MCF 10A (cell line): ENCODE measurements around the gene ACHE. TPM values are rescaled to one million over a fixed set of nuclear protein-coding genes. Genes with fewer than 3 reads are reported as not detected.
A peak's percentile ranks its signal among the peaks of the same experiment; 100 is the strongest.
"Not testable (repeated sequence)": the region's sequence is repeated elsewhere in the genome, so short reads cannot be mapped to it uniquely, and the experiment has no call there.

ENCODE experiments used
- BruUV-seq: library from RNA; stranded (reverse); fragments of 400-500 nt; replicated peaks from 2 replicates; lab custom pipeline; 2021; lab: Mats Ljungman, UMichigan
- CTCF ChIA-PET: fragments of 300-600 bp; sonication (Branson Sonifier 250); formaldehyde crosslinking; extraction: SDS; loops from one replicate; lab custom pipeline; 2021; ENCODE audit warnings: antibody characterized with exemption, inconsistent platforms; lab: Yijun Ruan, JAX
- POLR2A ChIA-PET: fragments of 300-600, 350-650 bp; sonication (Branson Sonifier 250); formaldehyde crosslinking; extraction: SDS; loops from one replicate; lab custom pipeline; 2020; ENCODE audit warnings: antibody characterized with exemption, inconsistent platforms; lab: Yijun Ruan, JAX
- DNase-seq: peaks from one replicate; pipeline ENCODE4 v3.0.0-alpha.2; 2018; ENCODE audit not compliant: unreplicated experiment
- H3K27ac Mint-ChIP-seq: one replicate; pipeline ENCODE4 v1.8.0; 2022; ENCODE audit warnings: mild to moderate bottlenecking, low read depth, mixed read lengths; ENCODE audit not compliant: unreplicated experiment
- H3K27me3 Mint-ChIP-seq: one replicate; pipeline ENCODE4 v1.8.0; 2022; ENCODE audit warnings: mixed read lengths; ENCODE audit not compliant: insufficient read depth, unreplicated experiment
- H3K36me3 Mint-ChIP-seq: one replicate; pipeline ENCODE4 v1.8.0; 2022; ENCODE audit warnings: mild to moderate bottlenecking, moderate library complexity, mixed read lengths; ENCODE audit not compliant: insufficient read depth, unreplicated experiment
- H3K4me1 Mint-ChIP-seq: one replicate; pipeline ENCODE4 v1.8.0; 2022; ENCODE audit warnings: mixed read lengths; ENCODE audit not compliant: insufficient read depth, unreplicated experiment
- H3K4me3 Mint-ChIP-seq: one replicate; pipeline ENCODE4 v1.8.0; 2022; ENCODE audit warnings: mild to moderate bottlenecking, moderate library complexity, mixed read lengths; ENCODE audit not compliant: unreplicated experiment
- H3K9me3 Mint-ChIP-seq: one replicate; pipeline ENCODE4 v1.8.0; 2022; ENCODE audit warnings: mixed read lengths; ENCODE audit not compliant: unreplicated experiment
- intact Hi-C: fragments of 100-400 bp; cut with micrococcal nuclease; formaldehyde crosslinking; loops from 2 replicates; pipeline ENCODE4 v1.14.1; 2022
- total RNA-seq: library from RNA; stranded (reverse); gene quantifications from 2 replicates; pipeline ENCODE4 v1.2.3, GENCODE V29; 2022
- TF ChIP-seq, protein P1 (sequence below): fragments of 200-600 bp; IDR thresholded peaks from one replicate; pipeline ENCODE4 v1.8.0; 2022; ENCODE audit warnings: antibody characterized with exemption, mild to moderate bottlenecking; ENCODE audit not compliant: unreplicated experiment

ACHE gene
- total RNA-seq, 1 experiment from 2014 or later = 0.30 TPM

GRCh38 chr7:100914879-100915447, 19.3 kb upstream of the ACHE start:
- Mint-ChIP-seq H3K36me3 (no peaks in the 10 kb centered on the region), H3K4me3 (no peak overlapping the region), H3K4me1 (no peaks in the 10 kb centered on the region), H3K27ac (no peak overlapping the region), H3K27me3 (peaks cover 10% of the 10 kb centered on the region), H3K9me3 (peaks cover 7% of the 10 kb centered on the region)
- POLR2A ChIA-PET = no interaction called here
- intact Hi-C loops = no loop called here
- no TSS peak for BruUV-seq
- TF ChIP-seq, protein P1, sequence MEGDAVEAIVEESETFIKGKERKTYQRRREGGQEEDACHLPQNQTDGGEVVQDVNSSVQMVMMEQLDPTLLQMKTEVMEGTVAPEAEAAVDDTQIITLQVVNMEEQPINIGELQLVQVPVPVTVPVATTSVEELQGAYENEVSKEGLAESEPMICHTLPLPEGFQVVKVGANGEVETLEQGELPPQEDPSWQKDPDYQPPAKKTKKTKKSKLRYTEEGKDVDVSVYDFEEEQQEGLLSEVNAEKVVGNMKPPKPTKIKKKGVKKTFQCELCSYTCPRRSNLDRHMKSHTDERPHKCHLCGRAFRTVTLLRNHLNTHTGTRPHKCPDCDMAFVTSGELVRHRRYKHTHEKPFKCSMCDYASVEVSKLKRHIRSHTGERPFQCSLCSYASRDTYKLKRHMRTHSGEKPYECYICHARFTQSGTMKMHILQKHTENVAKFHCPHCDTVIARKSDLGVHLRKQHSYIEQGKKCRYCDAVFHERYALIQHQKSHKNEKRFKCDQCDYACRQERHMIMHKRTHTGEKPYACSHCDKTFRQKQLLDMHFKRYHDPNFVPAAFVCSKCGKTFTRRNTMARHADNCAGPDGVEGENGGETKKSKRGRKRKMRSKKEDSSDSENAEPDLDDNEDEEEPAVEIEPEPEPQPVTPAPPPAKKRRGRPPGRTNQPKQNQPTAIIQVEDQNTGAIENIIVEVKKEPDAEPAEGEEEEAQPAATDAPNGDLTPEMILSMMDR = no peak
- DNase-seq = peak; percentile 53
- CTCF ChIA-PET = no interaction called here

GRCh38 chr7:100914208-100914878, 18.7 kb upstream of the ACHE start:
- Mint-ChIP-seq H3K27ac (no peak overlapping the region), H3K9me3 (peaks cover 7% of the 10 kb centered on the region), H3K36me3 (no peaks in the 10 kb centered on the region), H3K4me1 (no peaks in the 10 kb centered on the region), H3K4me3 (no peak overlapping the region), H3K27me3 (peaks cover 4% of the 10 kb centered on the region)
- intact Hi-C loops = no loop called here
- no peak for DNase-seq
- ChIA-PET CTCF (interaction anchor here (0.7 kb wide), 1 partner anchor 16 kb away, joined by 3 read pairs; no protein-coding TSS in a partner anchor), POLR2A (no interaction called here)
- TF ChIP-seq, protein P1 = no peak
- BruUV-seq = no TSS peak

- DNase-seq = no peak
These were observed 15.8 kb upstream of the ACHE start for GRCh38 chr7:100911484-100911883.

DNA sequence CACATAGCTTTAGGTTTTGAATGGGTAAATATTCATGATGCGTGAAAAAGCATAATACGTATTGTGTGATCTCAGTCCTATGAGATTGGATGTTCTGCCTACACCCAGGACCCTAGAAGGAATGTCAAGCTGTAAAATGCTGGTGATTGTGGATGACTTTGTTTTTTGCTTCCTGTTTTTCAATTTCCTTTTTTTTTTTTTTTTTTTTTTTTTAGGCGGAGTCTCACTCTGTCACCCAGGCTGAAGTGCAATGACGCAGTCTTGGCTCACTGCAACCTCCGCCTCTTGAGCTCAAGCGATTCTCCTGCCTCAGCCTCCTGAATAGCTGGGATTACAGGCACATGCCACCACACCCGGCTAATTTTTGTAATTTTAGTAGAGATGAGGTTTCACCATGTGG, 14.8 kb upstream of the ACHE start:
- H3K4me3 Mint-ChIP-seq, H3K9me3 Mint-ChIP-seq, BruUV-seq, DNase-seq, H3K27ac Mint-ChIP-seq, H3K4me1 Mint-ChIP-seq, intact Hi-C loops, H3K36me3 Mint-ChIP-seq, POLR2A ChIA-PET, H3K27me3 Mint-ChIP-seq: not testable (repeated sequence)
- CTCF ChIA-PET = interaction anchor here (1.0 to 1.5 kb wide), 2 partner anchors 149 to 372 kb away, joined by 3 to 6 read pairs; no protein-coding TSS in a partner anchor

More at GRCh38 chr7:100911484-100911883, 15.8 kb upstream of the ACHE start:
- Mint-ChIP-seq H3K27me3 (no peaks in the 10 kb centered on the region), H3K36me3 (no peaks in the 10 kb centered on the region), H3K27ac (no peak overlapping the region), H3K4me1 (no peaks in the 10 kb centered on the region), H3K4me3 (no peak overlapping the region), H3K9me3 (peaks cover 7% of the 10 kb centered on the region)
- intact Hi-C loops = no loop called here
- CTCF ChIA-PET = interaction anchor here (0.7 to 1.5 kb wide), 2 partner anchors 17 to 369 kb away, joined by 3 to 4 read pairs; no protein-coding TSS in a partner anchor
- BruUV-seq = no TSS peak
- TF ChIP-seq, protein P1 = no peak
- POLR2A ChIA-PET = no interaction called here
